Stimulated activated CD4-positive, alpha-beta T cell treated with anti-CD3 and anti-CD28 coated beads, TNF-alpha, amount 100 ng/mL, for 4 hours (primary cell): Measurements from ENCODE around the gene TIRAP.

ENCODE experiments used
- DNase-seq, 3 experiments: peaks; one replicate each; pipeline ENCODE4 v3.0.0-alpha.2; 2020; ENCODE audit warnings: low read depth in 3 of 3

TIRAP gene

DNA sequence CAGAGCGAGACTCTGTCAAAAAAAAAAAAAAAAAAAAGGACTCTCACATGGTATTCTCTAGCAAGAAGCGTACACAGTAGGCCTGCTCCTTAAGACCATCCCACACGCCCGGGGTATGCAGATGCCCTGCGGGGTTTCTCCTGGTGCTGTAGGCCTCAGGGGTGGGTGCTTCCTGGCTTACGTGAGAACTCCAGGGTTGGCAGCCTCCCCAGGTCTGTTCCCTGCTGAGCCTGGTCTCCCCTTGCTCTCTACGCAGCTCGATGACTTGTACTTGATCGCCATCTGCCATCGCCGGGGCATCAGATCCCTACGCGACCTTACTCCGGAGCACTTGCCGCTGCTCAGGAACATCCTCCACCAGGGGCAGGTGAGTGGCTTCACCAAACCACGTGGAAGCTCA is 60.2 kb downstream of the TIRAP start:
- DNase-seq, result no peak
